Suprapubic skin (tissue), 4 donors: Measurements from ENCODE around the gene VSIR. TPM values are rescaled to one million over a fixed set of nuclear protein-coding genes. Genes with fewer than 3 reads are reported as not detected.

Experiments used
- DNase-seq, 2 donors: peaks; one replicate each; pipeline ENCODE4 v3.0.0-alpha.2; 2019; ENCODE audit warnings: low spot score in 2 of 2
- H3K27ac ChIP-seq: fragments of 200-600 bp; sonication (generic); one replicate; pipeline ENCODE4 v1.5.1; 2019
- H3K27me3 ChIP-seq: fragments of 200-600 bp; sonication (generic); one replicate; pipeline ENCODE4 v1.5.1; 2019
- H3K36me3 ChIP-seq: fragments of 200-600 bp; sonication (generic); one replicate; pipeline ENCODE4 v1.5.1; 2019
- H3K4me1 ChIP-seq: fragments of 200-600 bp; sonication (generic); one replicate; pipeline ENCODE4 v1.5.1; 2019
- H3K4me3 ChIP-seq: fragments of 200-600 bp; sonication (generic); one replicate; pipeline ENCODE4 v1.5.1; 2019; ENCODE audit warnings: mild to moderate bottlenecking
- H3K9me3 ChIP-seq: fragments of 200-600 bp; sonication (generic); one replicate; pipeline ENCODE4 v1.5.1; 2019
- EP300 ChIP-seq: sonication (generic); formaldehyde crosslinking; IDR thresholded peaks from one replicate; pipeline ENCODE4 v1.6.1; 2017; ENCODE audit warnings: antibody characterized with exemption
- POLR2A ChIP-seq, 2 donors: fragments of 450-650 bp; IDR thresholded peaks; one replicate each; pipeline ENCODE4 v1.6.1; 2017; ENCODE audit warnings: antibody characterized with exemption in 2 of 2, mild to moderate bottlenecking in 2 of 2, moderate library complexity in 2 of 2
- POLR2AphosphoS5 ChIP-seq, 3 donors: sonication (generic); formaldehyde crosslinking; IDR thresholded peaks; one replicate each; pipeline ENCODE4 v1.6.1; 2017; ENCODE audit warnings: antibody characterized with exemption in 3 of 3
- WGBS: methylation state at CpG from one replicate; pipeline ENCODE4 v1.1.5; 2018; 5-methylcytosine and 5-hydroxymethylcytosine counted together
- total RNA-seq, 4 donors: library from RNA; depleted of rRNA; stranded (reverse); fragments of >200 nt; gene quantifications; one replicate each; pipeline ENCODE4 v1.1.0, GENCODE V29; 2016
- TF ChIP-seq, protein P1 (sequence below), 2 donors: fragments of 200-600 bp in 1 of 2; fragments of 450-650 bp in 1 of 2; sonication (generic) in 1 of 2; IDR thresholded peaks; one replicate each; pipeline ENCODE4 v1.5.1; 2016 to 2019; ENCODE audit warnings: antibody characterized with exemption in 2 of 2, mild to moderate bottlenecking in 1 of 2, moderate library complexity in 1 of 2

VSIR gene
- total RNA-seq, 4 donors from 2014 or later = 16.3 to 50.7 (median 33.6) TPM

DNA sequence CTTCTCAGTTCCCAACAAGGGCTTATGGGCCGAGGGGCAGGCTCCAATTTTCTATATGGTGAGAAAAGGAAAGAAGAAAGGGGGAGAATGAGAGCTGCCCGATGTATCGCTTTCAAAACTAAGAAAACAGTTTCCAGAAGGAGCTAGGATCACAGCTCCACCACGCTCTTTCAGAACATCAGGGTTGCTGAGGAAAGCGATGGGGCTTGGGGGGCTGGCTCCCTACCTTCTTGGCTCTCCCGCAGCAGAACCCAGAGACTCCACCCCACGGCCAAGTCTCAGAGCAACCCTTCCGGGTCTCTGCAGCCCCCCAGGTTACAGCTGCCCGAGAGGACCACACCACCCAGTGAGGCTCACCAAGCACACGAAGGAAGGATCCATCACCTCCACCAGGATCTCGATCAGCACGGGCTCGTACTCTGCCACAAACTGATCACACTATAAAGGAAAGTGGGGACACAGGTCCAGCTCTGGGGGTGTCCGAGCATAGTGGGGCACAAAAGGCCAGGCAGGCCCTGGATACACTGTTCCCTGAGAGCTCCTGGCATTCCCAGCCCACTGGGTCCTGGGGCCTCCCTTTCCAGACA, 45.4 kb upstream of the VSIR start:
- TF ChIP-seq POLR2AphosphoS5 (IDR thresholded peaks at IDR 0.05) = no peak
- no peak for TF ChIP-seq EP300
- no peak for TF ChIP-seq POLR2A (IDR thresholded peaks at IDR 0.05)
- TF ChIP-seq, protein P1, sequence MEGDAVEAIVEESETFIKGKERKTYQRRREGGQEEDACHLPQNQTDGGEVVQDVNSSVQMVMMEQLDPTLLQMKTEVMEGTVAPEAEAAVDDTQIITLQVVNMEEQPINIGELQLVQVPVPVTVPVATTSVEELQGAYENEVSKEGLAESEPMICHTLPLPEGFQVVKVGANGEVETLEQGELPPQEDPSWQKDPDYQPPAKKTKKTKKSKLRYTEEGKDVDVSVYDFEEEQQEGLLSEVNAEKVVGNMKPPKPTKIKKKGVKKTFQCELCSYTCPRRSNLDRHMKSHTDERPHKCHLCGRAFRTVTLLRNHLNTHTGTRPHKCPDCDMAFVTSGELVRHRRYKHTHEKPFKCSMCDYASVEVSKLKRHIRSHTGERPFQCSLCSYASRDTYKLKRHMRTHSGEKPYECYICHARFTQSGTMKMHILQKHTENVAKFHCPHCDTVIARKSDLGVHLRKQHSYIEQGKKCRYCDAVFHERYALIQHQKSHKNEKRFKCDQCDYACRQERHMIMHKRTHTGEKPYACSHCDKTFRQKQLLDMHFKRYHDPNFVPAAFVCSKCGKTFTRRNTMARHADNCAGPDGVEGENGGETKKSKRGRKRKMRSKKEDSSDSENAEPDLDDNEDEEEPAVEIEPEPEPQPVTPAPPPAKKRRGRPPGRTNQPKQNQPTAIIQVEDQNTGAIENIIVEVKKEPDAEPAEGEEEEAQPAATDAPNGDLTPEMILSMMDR (IDR thresholded peaks at IDR 0.05) = no peak
- no peak for DNase-seq
- Histone ChIP-seq H3K27ac (peak overlapping the region; percentile 12), H3K36me3 (peaks cover 90% of the 10 kb centered on the region), H3K9me3 (no peaks in the 10 kb centered on the region), H3K4me1 (peaks cover 8% of the 10 kb centered on the region), H3K4me3 (no peak overlapping the region), H3K27me3 (no peaks in the 10 kb centered on the region)
- WGBS = 94% methylated on average over 7 of the region's 14 CpGs

DNA sequence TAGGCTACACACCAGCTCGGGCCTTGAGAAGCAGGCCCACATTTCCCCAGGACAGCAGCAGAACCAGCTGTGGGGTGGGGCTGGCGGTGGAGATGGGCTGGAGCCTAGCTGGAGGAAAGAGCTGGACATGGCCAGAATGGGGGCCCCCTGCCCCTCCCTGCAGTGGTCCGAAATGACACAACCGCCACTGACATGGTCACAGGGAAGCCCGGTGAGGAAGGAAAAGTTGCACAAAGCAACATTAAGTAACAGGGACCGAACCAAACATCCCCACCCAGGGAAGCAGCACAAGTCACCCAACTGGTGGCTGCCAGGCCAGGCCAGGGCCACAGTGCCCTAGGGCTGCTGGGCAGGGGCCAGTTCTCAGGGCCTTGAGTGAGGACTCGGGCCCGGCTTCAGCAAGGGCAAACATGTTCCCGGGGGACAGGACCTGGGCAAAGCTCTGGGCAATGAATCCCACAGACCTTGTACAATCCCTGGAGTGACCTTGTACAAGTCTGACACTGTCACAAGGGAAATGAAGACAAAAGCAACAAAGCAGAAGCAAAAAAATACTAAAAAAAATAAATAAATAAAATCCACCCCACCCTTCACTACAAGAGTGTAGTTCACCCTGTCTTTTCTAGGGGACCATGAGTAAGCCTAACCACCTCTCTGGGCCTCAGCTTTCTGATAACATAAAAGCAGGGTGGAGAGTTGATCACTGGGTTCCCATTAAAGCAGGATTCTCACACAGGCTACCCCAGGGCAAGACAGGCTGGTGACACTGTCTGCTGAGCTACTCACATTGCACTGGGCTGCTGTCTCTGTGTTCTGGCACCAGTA, 44.7 kb upstream of the VSIR start:
- no peak for TF ChIP-seq POLR2A (IDR thresholded peaks at IDR 0.05)
- no peak for TF ChIP-seq EP300
- TF ChIP-seq, protein P1 (IDR thresholded peaks at IDR 0.05) = no peak
- TF ChIP-seq POLR2AphosphoS5 (IDR thresholded peaks at IDR 0.05) = peak in 1 of 3 donors; percentile 6
- H3K4me3 ChIP-seq = no peak overlapping the region
- H3K9me3 ChIP-seq = no peaks in the 10 kb centered on the region
- peaks cover 8% of the 10 kb centered on the region for H3K4me1 ChIP-seq
- H3K27ac ChIP-seq = peak overlapping the region; percentile 12
- WGBS = 43% methylated on average over 7 of the region's 9 CpGs
- DNase-seq = peak in 1 of 2 donors; percentile 90
- H3K36me3 ChIP-seq = peaks cover 83% of the 10 kb centered on the region
- no peaks in the 10 kb centered on the region for H3K27me3 ChIP-seq

DNA sequence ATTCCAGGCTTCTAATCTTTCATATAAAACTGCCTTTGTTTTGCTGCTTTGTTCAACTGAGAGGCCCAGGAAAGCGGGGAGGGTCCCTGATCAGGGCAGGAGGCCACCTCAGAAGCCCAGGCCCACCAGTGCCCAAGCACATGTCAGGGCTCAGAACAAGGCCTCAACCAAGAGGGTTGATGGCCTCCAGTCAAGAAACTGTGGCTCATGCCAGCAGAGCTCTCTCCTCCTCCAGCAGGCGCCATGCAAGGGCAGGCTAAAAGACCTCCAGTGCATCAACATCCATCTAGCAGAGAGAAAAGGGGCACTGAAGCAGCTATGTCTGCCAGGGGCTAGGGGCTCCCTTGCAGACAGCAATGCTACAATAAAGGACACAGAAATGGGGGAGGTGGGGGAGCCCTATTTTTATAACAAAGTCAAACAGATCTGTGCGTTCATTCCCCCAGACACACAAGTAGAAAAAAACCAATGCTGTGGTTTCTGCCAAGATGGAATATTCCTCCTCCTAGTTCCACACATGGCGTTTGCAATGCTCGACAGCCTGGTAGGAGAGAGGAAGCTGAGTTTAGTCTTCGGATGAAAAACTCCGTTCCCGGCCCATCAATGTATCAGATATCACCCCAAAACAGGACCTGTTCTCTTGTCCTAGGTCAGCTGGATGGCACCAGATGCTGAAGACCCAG, 43.8 kb upstream of the VSIR start:
- Histone ChIP-seq H3K36me3 (peaks cover 74% of the 10 kb centered on the region), H3K4me1 (peaks cover 8% of the 10 kb centered on the region), H3K27me3 (no peaks in the 10 kb centered on the region), H3K4me3 (no peak overlapping the region), H3K27ac (no peak overlapping the region), H3K9me3 (no peaks in the 10 kb centered on the region)
- WGBS = 86% methylated on average over 8 of the region's 8 CpGs
- no peak for DNase-seq
- TF ChIP-seq, protein P1 (IDR thresholded peaks at IDR 0.05) = no peak
- TF ChIP-seq POLR2A (IDR thresholded peaks at IDR 0.05) (no peak), POLR2AphosphoS5 (IDR thresholded peaks at IDR 0.05) (no peak), EP300 (no peak)

DNA sequence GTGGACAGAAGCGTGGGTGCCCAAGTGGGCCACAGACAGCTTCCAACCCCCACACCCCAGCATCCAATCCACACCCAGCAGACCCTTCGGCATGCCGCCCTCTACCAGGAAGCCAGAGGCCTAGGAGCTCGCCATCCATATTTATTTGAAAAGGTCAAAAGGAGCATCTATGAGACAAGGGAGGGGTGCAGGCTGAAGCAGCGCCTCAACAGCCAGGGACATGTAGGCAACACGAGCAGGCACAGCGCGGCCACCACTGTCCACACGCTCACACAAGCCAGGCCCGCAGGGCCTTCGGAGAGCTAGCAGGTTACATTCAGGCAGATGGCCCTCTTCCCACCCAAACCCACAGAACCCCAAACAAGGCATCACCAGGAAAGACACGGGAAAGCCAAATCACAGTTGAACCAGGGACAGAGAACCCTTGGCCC, 43.1 kb upstream of the VSIR start:
- DNase-seq = no peak
- no peak for TF ChIP-seq POLR2AphosphoS5 (IDR thresholded peaks at IDR 0.05)
- TF ChIP-seq, protein P1 (IDR thresholded peaks at IDR 0.05) = no peak
- TF ChIP-seq POLR2A (IDR thresholded peaks at IDR 0.05) = no peak
- TF ChIP-seq EP300 = no peak
- no peak overlapping the region for H3K27ac ChIP-seq
- 76% methylated on average over 12 of the region's 12 CpGs for WGBS
- no peaks in the 10 kb centered on the region for H3K9me3 ChIP-seq
- peaks cover 68% of the 10 kb centered on the region for H3K36me3 ChIP-seq
- H3K4me1 ChIP-seq = peaks cover 8% of the 10 kb centered on the region
- no peak overlapping the region for H3K4me3 ChIP-seq
- H3K27me3 ChIP-seq = no peaks in the 10 kb centered on the region
